SK-N-SH (cell line): ENCODE measurements around the gene PHYKPL. TPM values are rescaled to one million over a fixed set of nuclear protein-coding genes. Genes with fewer than 3 reads are reported as not detected.

Source experiments
- CTCF ChIA-PET: fragments of 300-600, 350-600 bp; formaldehyde crosslinking; extraction: SDS; loops from one replicate; lab custom pipeline; 2021; lab: Yijun Ruan, JAX
- POLR2A ChIA-PET: fragments of 350-600 bp; sonication (Branson Sonifier 250); formaldehyde crosslinking; extraction: SDS; loops from one replicate; lab custom pipeline; 2020; ENCODE audit warnings: antibody characterized with exemption, inconsistent platforms; lab: Yijun Ruan, JAX
- DNase-seq: peaks from one replicate; pipeline ENCODE4 v3.0.0; 2012
- H2AFZ ChIP-seq: fragments of 200-600 bp; sonication (generic); 2 replicates; pipeline ENCODE4 v1.8.1; 2016; ENCODE audit warnings: antibody characterized with exemption, mild to moderate bottlenecking, low read depth
- H3F3A ChIP-seq: fragments of 200-600 bp; sonication (generic); replicated peaks from 2 replicates; pipeline ENCODE3; 2016; ENCODE audit warnings: antibody characterized with exemption, mild to moderate bottlenecking; ENCODE audit not compliant: insufficient read depth
- H3K27ac ChIP-seq, 2 experiments: fragments of 200-500 bp in 1 of 2; fragments of 200-600 bp in 1 of 2; sonication (Bioruptor generic) in 1 of 2; sonication (generic), shearing (Covaris generic) in 1 of 2; 2 replicates each; pipeline versions ENCODE4 v1.5.1 to v1.6.1; 2014 to 2016; ENCODE audit warnings: low read depth in 2 of 2, inconsistent platforms in 1 of 2, low read length in 1 of 2, mild to moderate bottlenecking in 1 of 2, mixed read lengths in 1 of 2
- H3K27me3 ChIP-seq: fragments of 200-600 bp; sonication (generic), shearing (Covaris generic); 2 replicates; pipeline ENCODE4 v1.6.1; 2016; ENCODE audit warnings: mixed run types; ENCODE audit not compliant: insufficient read depth
- H3K36me3 ChIP-seq, 2 experiments: fragments of 200-500 bp in 1 of 2; fragments of 200-600 bp in 1 of 2; sonication (Bioruptor generic) in 1 of 2; sonication (generic) in 1 of 2; replicated peaks in 1 of 2; 2 replicates each; pipeline versions ENCODE3 to v1.5.1; 2014 to 2016; ENCODE audit warnings: low read length in 1 of 2, mild to moderate bottlenecking in 1 of 2; ENCODE audit not compliant: insufficient read depth in 2 of 2, control insufficient read depth in 1 of 2
- H3K4me1 ChIP-seq, 2 experiments: fragments of 200-500 bp in 1 of 2; fragments of 200-600 bp in 1 of 2; sonication (Bioruptor generic) in 1 of 2; sonication (generic), shearing (Covaris generic) in 1 of 2; 2 replicates each; pipeline versions ENCODE4 v1.5.1 to v1.6.1; 2014 to 2016; ENCODE audit warnings: low read depth in 1 of 2, low read length in 1 of 2, mixed run types in 1 of 2; ENCODE audit not compliant: insufficient read depth in 2 of 2, control insufficient read depth in 1 of 2
- H3K4me2 ChIP-seq: fragments of 200-600 bp; sonication (generic), shearing (Covaris generic); 2 replicates; pipeline ENCODE4 v1.6.1; 2017; ENCODE audit warnings: mixed run types
- H3K4me3 ChIP-seq, 2 experiments: fragments of 200-500 bp in 1 of 2; fragments of 200-600 bp in 1 of 2; sonication (Bioruptor generic) in 1 of 2; sonication (generic), shearing (Covaris generic) in 1 of 2; 2 replicates each; pipeline versions ENCODE4 v1.5.1 to v1.8.1; 2014 to 2016; ENCODE audit warnings: low read depth in 2 of 2, inconsistent platforms in 1 of 2, low read length in 1 of 2, mild to moderate bottlenecking in 1 of 2, mixed read lengths in 1 of 2, moderate library complexity in 1 of 2
- H3K79me2 ChIP-seq: fragments of 200-600 bp; sonication (generic); 2 replicates; pipeline ENCODE4 v1.8.1; 2017; ENCODE audit warnings: mild to moderate bottlenecking; ENCODE audit not compliant: insufficient read depth
- H3K9ac ChIP-seq: fragments of 200-600 bp; sonication (generic); 2 replicates; pipeline ENCODE4 v1.6.1; 2017; ENCODE audit warnings: mixed run types
- H3K9me2 ChIP-seq: fragments of 200-600 bp; sonication (generic); 2 replicates; pipeline ENCODE4 v1.6.1; 2017; ENCODE audit warnings: mixed run types
- H3K9me3 ChIP-seq: fragments of 200-600 bp; sonication (generic); 2 replicates; pipeline ENCODE4 v1.6.1; 2017; ENCODE audit warnings: mixed run types, mild to moderate bottlenecking, moderate library complexity
- H4K20me1 ChIP-seq: fragments of 200-600 bp; sonication (generic); 2 replicates; pipeline ENCODE4 v1.6.1; 2017; ENCODE audit warnings: mild to moderate bottlenecking, mixed run types; ENCODE audit not compliant: insufficient read depth
- EP300 ChIP-seq, 2 experiments: IDR thresholded peaks; 2 replicates each; pipeline versions ENCODE4 v1.4.0 to v1.6.1; 2012; ENCODE audit warnings: borderline replicate concordance in 1 of 2, low read depth in 1 of 2, low read length in 1 of 2
- GATA2 ChIP-seq: sonication (generic); formaldehyde crosslinking; IDR thresholded peaks from 2 replicates; pipeline ENCODE4 v1.5.0; 2020; ENCODE audit warnings: mild to moderate bottlenecking, missing genetic modification reagents
- MAX ChIP-seq: IDR thresholded peaks from 2 replicates; pipeline ENCODE4 v1.4.0; 2012; ENCODE audit warnings: low read depth
- MEF2A ChIP-seq: IDR thresholded peaks from 2 replicates; pipeline ENCODE4 v1.4.0; 2012; ENCODE audit warnings: low read depth, borderline replicate concordance
- PBX3 ChIP-seq: IDR thresholded peaks from 2 replicates; pipeline ENCODE4; 2012
- RAD21 ChIP-seq: IDR thresholded peaks from 2 replicates; pipeline ENCODE4 v1.6.1; 2012; ENCODE audit warnings: mild to moderate bottlenecking, low read length
- RFX5 ChIP-seq: IDR thresholded peaks from 2 replicates; pipeline ENCODE4 v1.6.1; 2012; ENCODE audit warnings: mild to moderate bottlenecking, improper control_type of control experiment, low read length
- RXRA ChIP-seq: IDR thresholded peaks from 2 replicates; pipeline ENCODE4 v1.4.0; 2012; ENCODE audit warnings: low read depth, mild to moderate bottlenecking, borderline replicate concordance
- SMC3 ChIP-seq: IDR thresholded peaks from 2 replicates; pipeline ENCODE4 v1.6.1; 2012; ENCODE audit warnings: low read depth, low read length, improper control_type of control experiment
- TCF12 ChIP-seq: IDR thresholded peaks from 2 replicates; pipeline ENCODE4 v1.4.0; 2012
- USF2 ChIP-seq: fragments of 150-350 bp; IDR thresholded peaks from 2 replicates; pipeline ENCODE4 v1.6.1; 2017; ENCODE audit warnings: antibody characterized with exemption, low read length, low read depth, borderline replicate concordance
- YY1 ChIP-seq: IDR thresholded peaks from 2 replicates; pipeline ENCODE4 v1.4.0; 2012; ENCODE audit warnings: low read depth, mild to moderate bottlenecking
- ZBTB33 ChIP-seq: IDR thresholded peaks from 2 replicates; pipeline ENCODE4 v1.4.0; 2012; ENCODE audit warnings: low read depth, borderline replicate concordance
- WGBS: methylation state at CpG from one replicate; pipeline ENCODE4 v1.1.6; 2017; ENCODE audit warnings: low lambda C conversion rate; 5-methylcytosine and 5-hydroxymethylcytosine counted together
- polyA plus RNA-seq, 3 experiments: library from polyadenylated mRNA; depleted of rRNA; stranded (reverse); fragments of >200 nt; gene quantifications; 2 replicates each; pipeline ENCODE4 v1.2.3, GENCODE V29; 2012
- TF ChIP-seq, protein P1 (sequence below): IDR thresholded peaks from 2 replicates; pipeline ENCODE4 v1.6.1; 2012; ENCODE audit warnings: mild to moderate bottlenecking, low read depth, low read length, moderate library complexity
- TF ChIP-seq, protein P2 (sequence below): fragments of 200-600 bp; sonication (generic); IDR thresholded peaks from 2 replicates; pipeline ENCODE4 v1.6.1; 2017; ENCODE audit warnings: antibody characterized with exemption, mild to moderate bottlenecking, moderate library complexity

Gene PHYKPL
- polyA plus RNA-seq, 1 of the 3 experiments (the other 2 are of a cell fraction): 46.8 TPM

GRCh38 chr5:178186427-178186826 lies 46.2 kb downstream of the PHYKPL start:
- Histone ChIP-seq H3K9ac (no peak overlapping the region), H3K4me1 (no peaks in the 10 kb centered on the region; a peak in 1 of 4 replicates), H3K9me3 (no peaks in the 10 kb centered on the region), H3K27ac (no peak overlapping the region), H3K36me3 (no peaks in the 10 kb centered on the region), H3K79me2 (no peaks in the 10 kb centered on the region), H3K4me3 (no peak overlapping the region), H3K27me3 (no peaks in the 10 kb centered on the region), H4K20me1 (no peaks in the 10 kb centered on the region), H2AFZ (peak overlapping the region; percentile 76; the same call in 1 of the 2 replicates), H3F3A (no peaks in the 10 kb centered on the region), H3K9me2 (no peaks in the 10 kb centered on the region), H3K4me2 (no peak overlapping the region; the same call in 1 of the 2 replicates)
- peak; percentile 45 for DNase-seq
- ChIA-PET POLR2A (interaction anchor here (1.5 kb wide), 1 partner anchor 18 kb away, joined by 11 read pairs; the partner anchor contains the start of gene HNRNPAB), CTCF (interaction anchor here (1.4 to 3.9 kb wide), 2 partner anchors 10 to 111 kb away, joined by 9 to 18 read pairs; no protein-coding TSS in a partner anchor)
- WGBS: 36% methylated on average over 6 of the region's 6 CpGs
- peak; percentile 29; the same call in 1 of the 2 replicates for TF ChIP-seq TCF12
- no peak for TF ChIP-seq PBX3
- no peak for TF ChIP-seq RXRA
- TF ChIP-seq GATA2 (CRISPR knock-in tag): peak; percentile 43; the same call in 1 of the 2 replicates
- no peak for TF ChIP-seq MEF2A
- no peak for TF ChIP-seq MAX

GRCh38 chr5:178182158-178182876 lies 50.3 kb downstream of the PHYKPL start:
- Histone ChIP-seq H3K4me3 (no peak overlapping the region), H4K20me1 (no peaks in the 10 kb centered on the region), H3K27ac (no peak overlapping the region), H3K36me3 (no peaks in the 10 kb centered on the region), H3K9ac (no peak overlapping the region), H3K79me2 (no peaks in the 10 kb centered on the region), H3K4me2 (no peak overlapping the region), H3K9me3 (no peaks in the 10 kb centered on the region), H3K27me3 (no peaks in the 10 kb centered on the region), H2AFZ (no peak overlapping the region), H3F3A (no peaks in the 10 kb centered on the region), H3K9me2 (no peaks in the 10 kb centered on the region), H3K4me1 (no peaks in the 10 kb centered on the region; a peak in 1 of 4 replicates)
- ChIA-PET CTCF (interaction anchor here (1.2 to 1.5 kb wide), 2 partner anchors 14 to 53 kb away, joined by 3 read pairs; no protein-coding TSS in a partner anchor), POLR2A (no interaction called here)
- DNase-seq: no peak
- WGBS: 59% methylated on average over 4 of the region's 4 CpGs
- TF ChIP-seq EP300 (IDR thresholded peaks at IDR 0.05; ENCODE audit: borderline replicate concordance in 1 of 2, low read depth in 1 of 2, low read length in 1 of 2) (no peak), TCF12 (no peak), YY1 (no peak), SMC3 (no peak), USF2 (no peak), RAD21 (no peak), ZBTB33 (no peak), RFX5 (no peak)
- TF ChIP-seq, protein P1, sequence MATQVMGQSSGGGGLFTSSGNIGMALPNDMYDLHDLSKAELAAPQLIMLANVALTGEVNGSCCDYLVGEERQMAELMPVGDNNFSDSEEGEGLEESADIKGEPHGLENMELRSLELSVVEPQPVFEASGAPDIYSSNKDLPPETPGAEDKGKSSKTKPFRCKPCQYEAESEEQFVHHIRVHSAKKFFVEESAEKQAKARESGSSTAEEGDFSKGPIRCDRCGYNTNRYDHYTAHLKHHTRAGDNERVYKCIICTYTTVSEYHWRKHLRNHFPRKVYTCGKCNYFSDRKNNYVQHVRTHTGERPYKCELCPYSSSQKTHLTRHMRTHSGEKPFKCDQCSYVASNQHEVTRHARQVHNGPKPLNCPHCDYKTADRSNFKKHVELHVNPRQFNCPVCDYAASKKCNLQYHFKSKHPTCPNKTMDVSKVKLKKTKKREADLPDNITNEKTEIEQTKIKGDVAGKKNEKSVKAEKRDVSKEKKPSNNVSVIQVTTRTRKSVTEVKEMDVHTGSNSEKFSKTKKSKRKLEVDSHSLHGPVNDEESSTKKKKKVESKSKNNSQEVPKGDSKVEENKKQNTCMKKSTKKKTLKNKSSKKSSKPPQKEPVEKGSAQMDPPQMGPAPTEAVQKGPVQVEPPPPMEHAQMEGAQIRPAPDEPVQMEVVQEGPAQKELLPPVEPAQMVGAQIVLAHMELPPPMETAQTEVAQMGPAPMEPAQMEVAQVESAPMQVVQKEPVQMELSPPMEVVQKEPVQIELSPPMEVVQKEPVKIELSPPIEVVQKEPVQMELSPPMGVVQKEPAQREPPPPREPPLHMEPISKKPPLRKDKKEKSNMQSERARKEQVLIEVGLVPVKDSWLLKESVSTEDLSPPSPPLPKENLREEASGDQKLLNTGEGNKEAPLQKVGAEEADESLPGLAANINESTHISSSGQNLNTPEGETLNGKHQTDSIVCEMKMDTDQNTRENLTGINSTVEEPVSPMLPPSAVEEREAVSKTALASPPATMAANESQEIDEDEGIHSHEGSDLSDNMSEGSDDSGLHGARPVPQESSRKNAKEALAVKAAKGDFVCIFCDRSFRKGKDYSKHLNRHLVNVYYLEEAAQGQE: no peak
- TF ChIP-seq, protein P2, sequence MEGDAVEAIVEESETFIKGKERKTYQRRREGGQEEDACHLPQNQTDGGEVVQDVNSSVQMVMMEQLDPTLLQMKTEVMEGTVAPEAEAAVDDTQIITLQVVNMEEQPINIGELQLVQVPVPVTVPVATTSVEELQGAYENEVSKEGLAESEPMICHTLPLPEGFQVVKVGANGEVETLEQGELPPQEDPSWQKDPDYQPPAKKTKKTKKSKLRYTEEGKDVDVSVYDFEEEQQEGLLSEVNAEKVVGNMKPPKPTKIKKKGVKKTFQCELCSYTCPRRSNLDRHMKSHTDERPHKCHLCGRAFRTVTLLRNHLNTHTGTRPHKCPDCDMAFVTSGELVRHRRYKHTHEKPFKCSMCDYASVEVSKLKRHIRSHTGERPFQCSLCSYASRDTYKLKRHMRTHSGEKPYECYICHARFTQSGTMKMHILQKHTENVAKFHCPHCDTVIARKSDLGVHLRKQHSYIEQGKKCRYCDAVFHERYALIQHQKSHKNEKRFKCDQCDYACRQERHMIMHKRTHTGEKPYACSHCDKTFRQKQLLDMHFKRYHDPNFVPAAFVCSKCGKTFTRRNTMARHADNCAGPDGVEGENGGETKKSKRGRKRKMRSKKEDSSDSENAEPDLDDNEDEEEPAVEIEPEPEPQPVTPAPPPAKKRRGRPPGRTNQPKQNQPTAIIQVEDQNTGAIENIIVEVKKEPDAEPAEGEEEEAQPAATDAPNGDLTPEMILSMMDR: no peak
